HG03469 (cell line): ENCODE measurements around the gene UQCRHL.
A peak's percentile ranks its signal among the peaks of the same experiment; 100 is the strongest.
"Not testable (repeated sequence)": the region's sequence is repeated elsewhere in the genome, so short reads cannot be mapped to it uniquely, and the experiment has no call there.

Source experiments
- ATAC-seq: cut with Tn5 transposase; IDR thresholded peaks from one replicate; pipeline ENCODE4 v1.9.1; 2021; ENCODE audit warnings: mild to moderate bottlenecking, moderate library complexity, moderate number of reproducible peaks; ENCODE audit not compliant: unreplicated experiment

UQCRHL gene

DNA sequence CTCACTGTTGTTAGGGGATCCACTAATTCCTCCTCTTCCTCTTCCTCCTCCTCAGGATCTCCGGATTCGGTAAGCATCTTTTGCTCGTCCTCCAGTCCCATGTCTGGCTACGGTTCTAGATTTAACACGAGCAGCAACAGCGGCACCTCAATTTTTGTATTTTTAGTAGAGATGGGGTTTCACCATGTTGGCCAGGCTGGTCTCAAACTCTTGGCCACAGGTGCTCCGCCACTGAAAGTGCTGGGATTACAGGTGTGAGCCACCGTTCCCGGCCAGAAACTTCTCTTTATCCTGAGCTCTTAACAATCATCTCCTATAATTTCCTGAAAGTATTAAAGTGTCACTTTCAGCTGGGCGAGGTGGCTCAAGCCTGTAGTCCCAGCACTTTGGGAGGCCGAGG, at the start of gene UQCRHL:
Gene UQCRHL, minus strand, starts transcription at position 101 of the 400 bp plus-strand sequence. Its CDS starts 0 bp downstream, at position 101.
- not testable (repeated sequence) for ATAC-seq

DNA sequence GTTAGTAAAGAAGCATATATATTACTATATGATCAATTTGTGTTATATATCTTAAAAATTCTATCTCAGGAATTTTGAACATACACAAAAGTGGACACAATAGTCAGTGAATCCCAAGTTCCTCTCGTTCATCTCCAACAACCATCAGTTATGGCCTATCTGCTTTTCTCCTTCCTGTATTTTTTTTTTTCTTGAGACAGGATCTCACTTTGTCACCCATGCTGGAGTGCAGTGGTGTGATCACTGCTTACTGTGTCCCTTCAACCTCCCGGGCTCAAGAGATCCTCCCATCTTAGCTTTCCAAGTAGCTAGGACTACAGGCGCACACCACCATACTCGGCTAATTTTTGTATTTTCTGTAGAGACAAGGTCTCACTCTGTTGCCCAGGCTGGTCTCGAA, 49.4 kb upstream of the UQCRHL start:
- ATAC-seq = no peak

DNA sequence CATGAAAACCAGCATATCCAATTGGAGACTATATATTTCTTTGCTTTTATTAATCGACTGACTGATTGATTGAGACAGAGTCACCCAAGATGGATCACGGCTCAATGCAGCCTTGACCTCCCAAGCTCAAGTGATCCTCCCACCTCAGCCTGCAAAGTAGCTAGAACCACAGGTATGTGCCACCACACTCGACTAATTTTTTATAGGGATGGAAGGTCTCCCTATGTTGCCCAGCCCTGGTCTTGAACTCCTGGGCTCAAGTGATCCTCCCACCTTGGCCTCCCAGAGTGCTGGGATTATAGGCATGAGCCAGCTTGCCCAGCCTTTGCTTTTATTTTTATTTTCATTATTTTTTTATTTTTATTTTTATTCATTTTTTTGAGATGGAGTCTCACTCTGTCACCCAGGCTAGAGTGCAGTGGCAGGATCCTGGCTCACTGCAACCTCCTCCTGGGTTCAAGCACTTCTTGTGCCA, 45.4 kb upstream of the UQCRHL start:
- ATAC-seq = no peak

DNA sequence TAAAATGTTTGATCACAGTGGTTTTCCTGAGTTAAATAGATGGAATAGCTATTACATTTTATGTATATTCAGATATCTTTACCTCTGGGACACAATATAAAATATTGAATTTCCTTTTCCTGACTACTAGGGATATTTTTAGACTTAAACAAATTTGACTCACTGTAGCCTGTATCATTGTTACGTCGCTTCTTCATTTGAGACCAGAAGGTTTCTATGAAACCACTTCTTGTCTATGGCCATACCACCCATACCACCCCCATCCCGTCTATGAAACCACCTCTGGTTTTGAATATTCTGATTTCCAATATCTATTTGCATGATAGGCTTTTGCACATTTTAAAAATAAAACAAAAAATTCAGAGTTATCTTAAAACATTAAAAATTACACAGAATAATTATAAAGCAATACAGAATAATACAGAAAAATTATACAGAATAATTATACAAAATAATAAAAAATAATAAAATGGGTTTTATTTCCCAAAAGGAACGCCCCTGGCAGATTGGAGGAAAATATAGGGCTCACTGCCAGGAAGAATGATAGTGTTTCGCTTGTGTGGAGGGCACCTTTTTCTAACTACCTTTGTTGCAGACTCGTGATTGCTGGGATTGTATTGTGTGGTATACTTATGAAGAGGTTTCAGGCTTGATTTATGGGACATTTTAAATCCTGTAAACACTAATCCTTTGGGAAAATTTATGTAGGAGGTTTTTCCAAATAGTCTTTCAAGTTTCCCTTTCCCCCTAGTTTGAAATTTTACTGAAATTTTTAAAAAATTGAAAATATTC, 44.8 kb upstream of the UQCRHL start:
- ATAC-seq = no peak

DNA sequence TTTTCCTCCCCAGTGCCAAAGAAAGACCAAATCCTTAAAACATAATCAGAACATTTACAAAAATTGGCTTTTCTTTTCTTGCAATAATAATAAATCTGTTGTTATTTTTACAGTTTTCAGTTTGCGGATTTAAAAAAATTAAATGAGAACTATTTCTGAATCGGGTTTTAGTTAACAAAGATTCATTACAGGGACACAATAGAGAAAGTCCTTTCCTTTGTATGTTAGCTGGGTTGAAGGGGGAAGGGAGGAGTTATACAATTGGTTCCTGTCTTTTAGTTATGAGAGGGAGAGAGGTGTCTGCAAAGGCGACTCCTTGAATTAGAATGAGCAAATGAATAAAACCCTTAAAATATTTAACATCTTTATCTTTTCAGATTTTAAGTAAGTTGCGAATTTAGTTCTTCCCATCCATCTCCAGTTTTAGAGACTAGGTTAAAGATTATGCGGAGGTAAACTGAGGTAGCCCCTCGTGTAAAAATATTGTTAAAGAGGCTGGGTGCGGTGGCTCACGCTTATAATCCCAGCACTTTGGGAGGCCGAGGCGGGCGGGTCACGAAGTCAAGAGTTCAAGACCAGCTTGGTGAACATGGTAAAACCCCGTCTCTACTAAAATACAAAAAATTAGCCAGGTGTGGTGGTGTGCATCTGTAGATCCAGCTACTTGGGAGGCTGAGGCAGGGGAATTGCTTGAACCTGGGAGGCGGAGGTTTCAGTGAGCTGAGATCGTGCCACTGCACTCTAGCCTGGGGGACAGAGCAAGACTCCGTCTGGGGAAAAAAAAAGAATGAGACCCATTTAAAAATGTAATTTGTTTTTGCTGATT, 44.0 kb upstream of the UQCRHL start:
- no peak for ATAC-seq

DNA sequence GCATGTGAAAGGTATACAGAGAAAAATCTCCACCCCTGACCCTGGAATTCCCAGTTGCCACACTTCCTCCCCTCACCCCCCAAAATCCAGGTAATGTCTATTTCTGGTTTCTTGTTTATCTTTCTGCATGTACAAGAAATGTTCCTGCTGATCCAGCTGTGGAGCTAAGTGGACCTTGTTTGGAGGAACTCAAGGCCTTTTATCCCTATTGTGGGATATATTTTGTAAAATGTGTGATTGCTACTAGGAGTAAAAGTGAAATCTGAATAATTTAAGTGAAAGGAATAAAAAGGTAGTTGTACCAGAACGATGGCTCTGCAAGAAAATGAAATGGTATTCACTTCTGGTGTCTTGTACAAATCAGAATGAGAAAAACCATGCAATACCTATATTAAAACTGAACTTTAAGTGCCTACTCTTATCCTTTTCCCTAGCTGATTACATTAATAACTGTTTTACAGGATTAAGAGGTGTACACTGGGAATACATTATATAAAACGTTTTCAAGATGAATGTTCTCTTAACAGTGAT, 43.1 kb upstream of the UQCRHL start:
- no peak for ATAC-seq

DNA sequence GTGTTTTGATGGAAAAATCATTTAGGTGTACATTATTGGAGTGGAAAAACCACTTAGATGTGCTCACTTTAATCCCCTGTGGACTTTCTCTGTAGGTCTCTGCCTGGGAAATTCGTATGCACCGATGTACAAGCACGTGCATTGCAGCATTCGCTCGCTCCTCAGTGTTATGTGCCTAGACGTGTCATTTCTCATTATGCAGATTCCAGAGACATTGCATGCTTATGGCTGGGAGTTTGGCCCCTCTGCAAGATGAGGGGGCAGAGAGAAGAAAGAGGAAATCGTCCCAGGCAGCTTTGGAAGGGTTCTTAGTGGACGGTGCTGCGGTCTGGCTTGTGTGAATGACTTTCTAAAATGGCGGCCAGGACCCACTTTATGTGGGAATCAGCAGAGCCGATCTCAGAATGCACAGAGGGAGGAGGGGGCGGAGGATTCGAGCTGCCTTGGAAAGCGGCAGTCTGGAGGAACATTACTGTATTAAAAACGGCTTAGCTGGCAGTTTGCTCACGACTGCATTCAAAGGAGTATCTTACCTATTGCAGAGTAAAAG, 42.4 kb upstream of the UQCRHL start:
- no peak for ATAC-seq

DNA sequence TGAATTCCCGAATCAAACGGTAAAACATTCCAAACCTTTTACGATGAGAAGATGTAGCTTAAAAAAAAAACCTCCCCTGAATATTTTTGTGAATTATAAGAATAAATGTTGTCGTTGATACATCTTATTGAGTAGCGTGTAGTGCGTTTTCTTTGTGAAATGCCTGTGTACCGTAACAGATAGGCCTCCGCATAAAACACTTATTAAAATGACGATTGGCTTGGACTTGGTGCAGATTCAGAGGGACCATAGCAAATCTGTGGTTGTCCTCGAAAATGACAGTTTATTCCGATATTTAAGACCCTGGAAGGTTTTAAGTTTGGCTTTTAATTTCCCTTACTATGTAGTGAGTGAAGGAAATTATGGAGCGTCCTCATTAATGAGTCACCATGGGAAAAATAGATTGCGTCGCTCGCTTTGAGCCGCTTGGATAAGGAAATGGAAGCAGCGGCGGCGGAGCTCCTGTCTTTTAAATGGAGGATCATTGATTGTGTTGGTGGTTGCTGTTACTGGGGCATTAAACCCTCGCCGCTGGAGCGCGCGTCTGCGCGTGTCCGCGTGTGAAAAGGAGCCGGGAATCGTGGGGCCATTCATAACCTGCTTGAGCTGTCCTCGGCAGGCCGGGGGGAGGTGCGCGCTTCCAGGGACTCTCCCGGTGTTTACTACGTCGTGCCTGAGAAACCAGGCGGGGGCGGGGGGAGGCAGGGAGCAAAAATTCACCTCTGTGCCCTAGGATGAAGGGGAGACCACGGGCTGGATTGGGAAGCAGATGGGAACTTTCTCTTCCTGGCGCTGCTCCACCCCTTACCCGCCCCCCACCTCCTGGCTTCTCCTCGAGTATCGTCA, 41.7 kb upstream of the UQCRHL start:
- no peak for ATAC-seq

DNA sequence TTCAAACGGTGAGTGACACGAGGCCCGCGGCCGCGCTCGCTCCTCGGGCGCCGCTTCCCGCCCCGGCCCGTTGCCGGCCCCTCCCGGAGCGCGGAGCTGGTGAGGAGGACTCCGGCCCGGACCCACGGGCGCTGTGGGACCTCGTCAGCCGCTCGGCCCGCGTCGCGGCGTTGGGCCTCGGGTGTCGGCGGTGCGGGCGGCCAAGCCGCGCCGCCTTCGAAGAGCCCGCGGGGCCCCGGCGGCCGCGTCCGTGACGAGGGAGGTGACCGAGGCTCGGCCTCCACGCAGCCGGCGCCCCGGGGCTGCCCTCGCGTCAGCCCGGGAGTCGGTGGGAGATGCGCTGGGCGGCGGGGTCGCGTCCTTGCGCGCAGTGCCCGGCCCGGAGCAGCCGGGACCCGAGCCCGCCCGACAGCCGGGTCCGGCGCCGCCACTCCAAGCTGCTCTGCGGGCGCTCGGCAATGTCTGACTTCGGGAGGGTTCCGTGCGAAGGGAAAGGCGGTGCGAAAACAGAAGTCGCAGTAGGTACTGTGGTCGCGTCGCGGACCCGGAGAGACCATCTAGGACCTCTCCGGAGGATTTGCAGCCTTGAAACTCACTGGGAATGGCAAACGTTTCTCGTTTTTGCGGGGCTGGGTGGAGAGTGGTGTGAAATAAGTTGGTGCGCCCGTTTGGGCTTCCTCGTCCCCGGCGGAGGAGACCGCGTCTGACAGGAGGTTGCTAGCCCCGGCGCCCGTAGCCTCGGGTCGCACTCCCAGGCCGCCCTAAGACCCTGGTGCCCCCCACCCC, 40.9 kb upstream of the UQCRHL start:
- peak; percentile 2 for ATAC-seq

DNA sequence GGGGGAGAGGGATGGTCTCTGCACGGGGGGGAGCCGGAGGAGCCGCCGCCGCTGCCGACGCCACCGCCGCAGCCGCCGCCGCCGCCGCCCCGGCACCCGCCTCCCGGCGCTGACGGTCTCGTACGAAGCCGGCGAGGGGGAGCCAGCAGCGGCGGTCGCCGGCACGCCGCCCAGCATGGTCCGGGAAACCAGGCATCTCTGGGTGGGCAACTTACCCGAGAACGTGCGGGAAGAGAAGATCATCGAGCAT, 40.4 kb upstream of the UQCRHL start:
- no peak for ATAC-seq

DNA sequence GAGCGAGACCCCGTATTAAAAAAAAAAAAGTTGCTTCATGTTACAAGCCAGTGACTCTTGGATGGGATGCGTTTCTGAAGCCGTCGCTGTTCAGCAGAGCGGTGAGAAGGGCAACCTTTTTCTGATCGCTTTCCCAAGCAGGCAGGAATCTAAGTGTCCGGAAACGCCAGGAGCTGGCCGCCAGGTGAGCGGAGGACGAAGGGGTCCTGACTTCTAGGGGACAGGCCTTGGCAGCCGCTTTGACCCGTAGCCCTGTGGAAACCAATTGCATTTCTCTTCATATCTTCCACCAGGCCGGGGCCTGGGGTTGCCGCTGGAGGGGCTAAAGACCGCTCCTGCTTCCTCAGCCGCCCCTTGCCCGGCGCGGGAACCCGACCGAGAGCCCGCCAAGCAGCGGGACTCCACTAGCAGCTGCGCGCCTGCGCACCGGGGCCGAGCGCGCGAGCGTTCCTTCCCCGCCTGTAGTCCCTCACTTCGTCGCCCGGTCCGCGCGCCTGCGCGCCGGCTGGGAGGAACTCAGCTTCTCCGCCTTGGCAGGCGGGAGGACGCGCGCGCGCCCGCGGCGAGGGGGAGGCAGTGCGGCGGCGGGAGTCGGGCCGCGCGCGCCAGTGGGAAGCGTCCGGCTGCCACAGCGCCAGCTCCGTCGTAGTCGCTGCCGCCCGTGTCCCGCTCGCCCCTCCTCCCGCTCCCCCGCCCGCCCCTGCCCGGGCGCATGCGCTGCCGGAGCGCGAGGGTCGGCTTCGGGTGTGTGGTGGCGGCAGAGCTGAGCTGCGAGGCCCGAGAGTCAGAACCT, 39.8 kb upstream of the UQCRHL start, which contains the start of gene SPEN:
Gene SPEN, plus strand, starts transcription at position 608 of the 793 bp plus-strand sequence. CDS start 361 bp downstream, outside the sequence.
- peak; percentile 40 for ATAC-seq

DNA sequence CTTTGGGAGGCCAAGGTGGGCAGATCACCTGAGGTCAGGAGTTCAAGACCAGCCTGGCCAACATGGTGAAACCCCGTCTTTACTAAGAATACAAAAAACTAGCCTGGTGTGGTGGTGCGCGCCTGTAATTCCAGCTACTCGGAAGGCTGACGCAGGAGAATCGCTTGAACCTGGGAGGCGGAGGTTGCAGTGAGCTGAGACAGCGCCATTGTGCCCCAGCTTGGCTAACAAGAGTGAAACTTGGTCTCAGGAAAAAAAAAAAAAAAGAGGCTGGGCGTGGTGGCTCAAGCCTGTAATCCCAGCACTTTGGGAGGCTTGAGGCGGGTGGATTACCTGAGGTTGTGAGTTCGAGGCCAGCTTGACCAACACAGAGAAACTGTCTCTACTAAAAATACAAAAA, 38.6 kb upstream of the UQCRHL start:
- ATAC-seq = not testable (repeated sequence)

DNA sequence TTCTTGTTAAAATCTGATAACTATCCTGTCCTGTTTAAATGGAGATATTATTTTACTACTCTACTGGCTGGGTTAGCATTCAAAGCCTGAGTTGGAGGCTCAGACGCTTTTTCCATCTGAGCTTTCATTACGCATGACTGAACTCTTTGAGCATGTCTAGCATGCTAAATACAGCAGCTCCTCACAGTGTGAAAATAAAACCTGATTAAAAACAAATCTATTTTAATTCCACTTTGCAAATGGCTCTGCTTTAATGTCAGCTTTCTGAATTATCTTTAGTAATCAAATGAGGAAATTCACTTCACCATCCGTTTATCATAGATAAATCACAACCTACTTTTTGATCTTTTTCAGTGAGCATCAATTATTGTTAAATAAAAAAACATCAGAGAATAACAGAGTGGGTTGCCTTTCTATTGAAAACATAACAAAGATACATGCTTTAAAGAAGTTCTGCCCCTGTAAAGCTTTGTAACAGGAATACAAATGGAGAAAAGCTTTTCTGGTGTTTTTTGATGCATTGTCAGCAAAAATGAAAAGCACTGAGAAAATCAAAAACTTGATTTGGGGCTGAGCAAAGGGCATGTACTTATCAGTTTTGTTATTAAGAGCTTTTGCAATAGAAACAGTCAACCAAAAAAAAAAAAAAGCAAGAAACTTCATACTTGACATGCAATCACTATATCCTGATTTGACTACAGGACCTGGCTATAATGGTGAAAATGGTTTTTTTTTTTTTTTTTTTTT, 36.5 kb upstream of the UQCRHL start:
- ATAC-seq = no peak

DNA sequence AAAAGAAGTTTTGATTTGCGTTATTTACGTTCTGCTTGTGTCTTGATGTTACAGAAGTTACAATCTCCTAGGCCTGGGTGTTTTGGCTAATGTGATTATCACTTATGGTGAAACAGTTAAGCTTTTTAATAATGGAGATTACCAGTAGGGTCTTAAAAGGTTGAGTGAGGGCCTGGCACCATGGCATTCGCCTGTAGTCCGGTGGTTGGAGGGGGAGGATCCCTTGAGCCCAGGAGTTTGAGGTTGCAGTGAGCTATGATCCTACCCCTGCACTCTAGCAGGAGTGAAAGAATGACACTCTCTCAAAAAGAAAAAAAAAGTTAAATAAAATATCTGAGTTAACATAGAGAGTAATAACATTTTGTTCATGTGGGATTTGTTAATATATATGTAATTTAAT, 31.3 kb upstream of the UQCRHL start:
- no peak for ATAC-seq

DNA sequence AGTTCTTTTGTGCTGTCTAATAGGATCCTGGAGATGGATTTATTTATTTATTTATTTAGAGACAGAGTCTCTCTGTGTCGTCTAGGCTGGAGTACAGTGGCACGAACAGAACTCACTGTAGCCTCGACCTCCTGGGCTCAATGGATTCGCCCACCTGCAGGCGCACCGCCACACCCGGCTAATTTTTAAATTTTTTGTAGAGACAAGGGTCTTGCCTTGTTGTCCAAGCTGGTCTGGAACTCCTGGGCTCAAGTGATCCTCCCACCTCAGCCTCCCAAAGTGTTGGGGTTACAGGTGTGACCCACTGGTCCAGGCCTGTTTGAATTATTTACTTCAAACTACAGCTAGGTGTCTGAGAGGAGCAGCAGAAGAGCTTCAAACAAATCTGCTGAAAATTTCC, 30.5 kb upstream of the UQCRHL start:
- ATAC-seq = no peak

DNA sequence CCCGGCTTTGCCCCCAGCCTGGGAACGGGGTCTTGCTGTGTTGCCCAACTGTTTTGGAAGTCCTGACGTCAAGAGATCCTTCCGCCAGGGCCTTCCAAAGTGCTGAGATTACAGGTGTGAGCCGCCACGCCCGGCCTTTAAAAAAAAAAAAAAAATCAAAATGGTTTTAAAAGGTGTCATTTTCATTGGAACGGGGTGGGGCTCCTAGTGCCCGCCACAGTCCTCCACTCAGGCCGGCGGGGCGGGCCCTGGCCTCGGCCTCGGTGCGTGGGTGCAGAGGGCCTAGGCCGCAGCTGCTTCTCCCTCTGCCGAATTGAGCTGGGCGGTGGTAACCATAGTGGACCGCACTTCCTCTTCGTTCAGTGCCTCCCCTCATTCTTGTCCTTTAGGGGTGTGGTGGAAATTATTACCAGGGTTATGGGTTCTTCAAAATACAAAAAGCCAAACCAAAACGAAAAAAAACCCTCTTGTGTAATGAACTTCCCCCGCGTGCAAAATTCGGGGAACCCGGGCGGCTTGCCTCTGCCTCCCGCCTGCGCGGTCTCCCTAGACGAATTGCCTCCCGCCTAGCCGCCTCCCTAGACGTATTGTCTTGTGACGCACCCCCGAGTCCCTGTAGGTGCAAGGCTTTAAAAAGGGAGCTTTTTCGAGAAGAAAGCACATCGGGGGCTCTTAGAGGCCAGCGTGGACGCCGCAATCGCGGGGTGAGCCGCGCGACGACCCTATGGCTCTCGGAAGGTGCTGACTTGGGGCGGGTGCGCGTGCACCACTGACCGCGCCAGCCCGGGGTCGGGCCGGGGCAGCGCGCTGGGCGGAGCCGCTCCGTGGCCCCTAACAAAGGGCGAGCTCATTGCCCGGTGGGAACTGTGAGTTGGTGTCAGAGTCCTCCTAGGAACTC, 29.6 kb upstream of the UQCRHL start:
- no peak for ATAC-seq

DNA sequence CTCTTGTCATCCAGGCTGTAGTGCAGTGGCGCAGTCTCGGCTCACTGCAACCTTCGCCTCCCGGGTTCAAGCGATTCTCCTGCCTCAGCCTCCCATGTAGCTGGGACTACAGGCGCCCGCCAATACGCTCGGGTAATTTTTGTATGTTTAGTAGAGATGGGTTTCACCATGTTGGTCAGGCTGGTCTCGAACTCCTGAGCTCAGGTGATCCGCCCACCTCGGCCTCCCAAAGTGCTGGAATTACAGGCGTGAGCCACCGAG, 29.0 kb upstream of the UQCRHL start:
- not testable (repeated sequence) for ATAC-seq
